ENCODE measurements around the gene UVRAG.

UVRAG gene

GRCh38 chr11:75781296-75781695, 33.7 kb upstream of the UVRAG start:
- H2BK15ac ChIP-seq (ENCODE audit: low read length): no peak overlapping the region
- DNase-seq (ENCODE audit: low spot score): no peak
- H3K14ac ChIP-seq (ENCODE audit: low read length): peak overlapping the region; percentile 40
- no peak overlapping the region for H4K91ac ChIP-seq (ENCODE audit: low read depth, low read length, poor library complexity)
- H2AFZ ChIP-seq (ENCODE audit: low read length): no peak overlapping the region
- no peaks in the 10 kb centered on the region for H3K4me1 ChIP-seq (ENCODE audit: control insufficient read depth in 2 of 2, insufficient read depth in 1 of 2, low read depth in 1 of 2, low read length in 2 of 2)
- H2BK5ac ChIP-seq (ENCODE audit: low read length): no peak overlapping the region
- no peak overlapping the region for H3K4ac ChIP-seq (ENCODE audit: low read length)
- H3K18ac ChIP-seq (ENCODE audit: low read length): no peak overlapping the region
- no peak overlapping the region for H3K27ac ChIP-seq (replicated peaks; ENCODE audit: low read length)
- H3K4me3 ChIP-seq (ENCODE audit: low read length in 2 of 2): peak overlapping the region in 1 of 2 donors; percentile 29
- H3K9me3 ChIP-seq (replicated peaks in 1 of 2; ENCODE audit: control insufficient read depth in 2 of 2, insufficient read depth in 1 of 2, low read depth in 1 of 2, low read length in 2 of 2): no peaks in the 10 kb centered on the region
- no peaks in the 10 kb centered on the region for H3K36me3 ChIP-seq (replicated peaks in 1 of 2; ENCODE audit: control insufficient read depth in 2 of 2, insufficient read depth in 2 of 2, low read length in 2 of 2)
- no peak overlapping the region for H4K8ac ChIP-seq (ENCODE audit: low read depth, low read length)
- peaks cover 0 to 48% (median 0%) of the 10 kb centered on the region in 3 experiments for H3K27me3 ChIP-seq (ENCODE audit: control insufficient read depth in 3 of 3, insufficient read depth in 3 of 3, low read depth in 1 of 3, low read length in 3 of 3)
- no CpG with 5 or more reads among the region's 7 CpGs for WGBS, 2 donors (ENCODE audit: extremely low coverage in 2 of 2, insufficient read length in 2 of 2, insufficient replicate concordance in 1 of 2)
- H3K9ac ChIP-seq (ENCODE audit: low read depth, low read length, poor library complexity): no peak overlapping the region
- no peak overlapping the region for H2AK5ac ChIP-seq (ENCODE audit: low read depth, low read length)
- no peak overlapping the region for H3K23ac ChIP-seq (ENCODE audit: low read depth, low read length, poor library complexity)
- H3K79me1 ChIP-seq (ENCODE audit: low read depth, low read length): no peaks in the 10 kb centered on the region
- no peak overlapping the region for H2BK12ac ChIP-seq (ENCODE audit: low read length)
- H2BK120ac ChIP-seq (ENCODE audit: low read depth, low read length): no peak overlapping the region
- H3K4me2 ChIP-seq (ENCODE audit: insufficient read depth, low read length, poor library complexity, severe bottlenecking): no peak overlapping the region

- Histone ChIP-seq H3K9ac (ENCODE audit: low read depth, low read length, poor library complexity) (no peak overlapping the region), H3K18ac (ENCODE audit: low read length) (no peak overlapping the region)
- no CpG with 5 or more reads among the region's 9 CpGs for WGBS, 2 donors (ENCODE audit: extremely low coverage in 2 of 2, insufficient read length in 2 of 2, insufficient replicate concordance in 1 of 2)
These were observed 33.2 kb upstream of the UVRAG start for GRCh38 chr11:75781831-75782230.

GRCh38 chr11:75782540-75783263, 32.3 kb upstream of the UVRAG start:
- no peaks in the 10 kb centered on the region for H3K79me1 ChIP-seq (ENCODE audit: low read depth, low read length)
- H2BK5ac ChIP-seq (ENCODE audit: low read length): no peak overlapping the region
- no peak overlapping the region for H3K4ac ChIP-seq (ENCODE audit: low read length)
- H4K8ac ChIP-seq (ENCODE audit: low read depth, low read length): no peak overlapping the region
- H3K9ac ChIP-seq (ENCODE audit: low read depth, low read length, poor library complexity): no peak overlapping the region
- no peak overlapping the region for H4K91ac ChIP-seq (ENCODE audit: low read depth, low read length, poor library complexity)
- no peak overlapping the region for H2BK15ac ChIP-seq (ENCODE audit: low read length)
- no peaks in the 10 kb centered on the region for H3K4me1 ChIP-seq (ENCODE audit: control insufficient read depth in 2 of 2, insufficient read depth in 1 of 2, low read depth in 1 of 2, low read length in 2 of 2)
- no peak overlapping the region for H2AK5ac ChIP-seq (ENCODE audit: low read depth, low read length)
- DNase-seq (ENCODE audit: low spot score): no peak
- H3K36me3 ChIP-seq (replicated peaks in 1 of 2; ENCODE audit: control insufficient read depth in 2 of 2, insufficient read depth in 2 of 2, low read length in 2 of 2): no peaks in the 10 kb centered on the region
- no peak overlapping the region for H3K14ac ChIP-seq (ENCODE audit: low read length)
- no peak overlapping the region for H2BK120ac ChIP-seq (ENCODE audit: low read depth, low read length)
- H3K4me2 ChIP-seq (ENCODE audit: insufficient read depth, low read length, poor library complexity, severe bottlenecking): no peak overlapping the region
- H3K9me3 ChIP-seq (replicated peaks in 1 of 2; ENCODE audit: control insufficient read depth in 2 of 2, insufficient read depth in 1 of 2, low read depth in 1 of 2, low read length in 2 of 2): no peaks in the 10 kb centered on the region
- peaks cover 0 to 48% (median 0%) of the 10 kb centered on the region in 3 experiments for H3K27me3 ChIP-seq (ENCODE audit: control insufficient read depth in 3 of 3, insufficient read depth in 3 of 3, low read depth in 1 of 3, low read length in 3 of 3)
- no peak overlapping the region for H3K18ac ChIP-seq (ENCODE audit: low read length)
- H2BK12ac ChIP-seq (ENCODE audit: low read length): no peak overlapping the region
- H2AFZ ChIP-seq (ENCODE audit: low read length): no peak overlapping the region
- H3K27ac ChIP-seq (replicated peaks; ENCODE audit: low read length): no peak overlapping the region
- no peak overlapping the region for H3K4me3 ChIP-seq (ENCODE audit: low read length in 2 of 2)
- H3K23ac ChIP-seq (ENCODE audit: low read depth, low read length, poor library complexity): no peak overlapping the region
- no CpG with 5 or more reads among the region's 4 CpGs for WGBS, 2 donors (ENCODE audit: extremely low coverage in 2 of 2, insufficient read length in 2 of 2, insufficient replicate concordance in 1 of 2)

More at GRCh38 chr11:75781831-75782230, 33.2 kb upstream of the UVRAG start:
- peaks cover 0 to 48% (median 0%) of the 10 kb centered on the region in 3 experiments for H3K27me3 ChIP-seq (ENCODE audit: control insufficient read depth in 3 of 3, insufficient read depth in 3 of 3, low read depth in 1 of 3, low read length in 3 of 3)
- no peak overlapping the region for H3K14ac ChIP-seq (ENCODE audit: low read length)
- no peak overlapping the region for H3K4ac ChIP-seq (ENCODE audit: low read length)
- H3K4me1 ChIP-seq (ENCODE audit: control insufficient read depth in 2 of 2, insufficient read depth in 1 of 2, low read depth in 1 of 2, low read length in 2 of 2): no peaks in the 10 kb centered on the region
- H2BK120ac ChIP-seq (ENCODE audit: low read depth, low read length): no peak overlapping the region
- H3K9me3 ChIP-seq (replicated peaks in 1 of 2; ENCODE audit: control insufficient read depth in 2 of 2, insufficient read depth in 1 of 2, low read depth in 1 of 2, low read length in 2 of 2): no peaks in the 10 kb centered on the region
- H4K91ac ChIP-seq (ENCODE audit: low read depth, low read length, poor library complexity): no peak overlapping the region
- no peaks in the 10 kb centered on the region for H3K36me3 ChIP-seq (replicated peaks in 1 of 2; ENCODE audit: control insufficient read depth in 2 of 2, insufficient read depth in 2 of 2, low read length in 2 of 2)
- H2AFZ ChIP-seq (ENCODE audit: low read length): no peak overlapping the region
- no peak overlapping the region for H2BK12ac ChIP-seq (ENCODE audit: low read length)
- no peak overlapping the region for H2BK5ac ChIP-seq (ENCODE audit: low read length)
- no peak overlapping the region for H3K23ac ChIP-seq (ENCODE audit: low read depth, low read length, poor library complexity)
- no peak overlapping the region for H2AK5ac ChIP-seq (ENCODE audit: low read depth, low read length)
- no peak overlapping the region for H2BK15ac ChIP-seq (ENCODE audit: low read length)
- H3K4me2 ChIP-seq (ENCODE audit: insufficient read depth, low read length, poor library complexity, severe bottlenecking): no peak overlapping the region
- no peak overlapping the region for H3K4me3 ChIP-seq (ENCODE audit: low read length in 2 of 2)
- H4K8ac ChIP-seq (ENCODE audit: low read depth, low read length): no peak overlapping the region
- no peaks in the 10 kb centered on the region for H3K79me1 ChIP-seq (ENCODE audit: low read depth, low read length)
- H3K27ac ChIP-seq (replicated peaks; ENCODE audit: low read length): no peak overlapping the region
- DNase-seq (ENCODE audit: low spot score): no peak

GRCh38 chr11:75783416-75784084, 31.5 kb upstream of the UVRAG start:
- no peak overlapping the region for H3K14ac ChIP-seq (ENCODE audit: low read length)
- H3K27ac ChIP-seq (replicated peaks; ENCODE audit: low read length): no peak overlapping the region
- no peak overlapping the region for H3K9ac ChIP-seq (ENCODE audit: low read depth, low read length, poor library complexity)
- peaks cover 0 to 52% (median 0%) of the 10 kb centered on the region in 3 experiments for H3K27me3 ChIP-seq (ENCODE audit: control insufficient read depth in 3 of 3, insufficient read depth in 3 of 3, low read depth in 1 of 3, low read length in 3 of 3)
- no peak overlapping the region for H3K4me3 ChIP-seq (ENCODE audit: low read length in 2 of 2)
- no peak overlapping the region for H2AFZ ChIP-seq (ENCODE audit: low read length)
- H2BK5ac ChIP-seq (ENCODE audit: low read length): no peak overlapping the region
- H3K23ac ChIP-seq (ENCODE audit: low read depth, low read length, poor library complexity): no peak overlapping the region
- no peaks in the 10 kb centered on the region for H3K9me3 ChIP-seq (replicated peaks in 1 of 2; ENCODE audit: control insufficient read depth in 2 of 2, insufficient read depth in 1 of 2, low read depth in 1 of 2, low read length in 2 of 2)
- H3K4me2 ChIP-seq (ENCODE audit: insufficient read depth, low read length, poor library complexity, severe bottlenecking): no peak overlapping the region
- WGBS, 2 donors (ENCODE audit: extremely low coverage in 2 of 2, insufficient read length in 2 of 2, insufficient replicate concordance in 1 of 2): no CpG with 5 or more reads among the region's 4 CpGs
- H3K79me1 ChIP-seq (ENCODE audit: low read depth, low read length): no peaks in the 10 kb centered on the region
- H3K4me1 ChIP-seq (ENCODE audit: control insufficient read depth in 2 of 2, insufficient read depth in 1 of 2, low read depth in 1 of 2, low read length in 2 of 2): no peaks in the 10 kb centered on the region
- H3K4ac ChIP-seq (ENCODE audit: low read length): no peak overlapping the region
- H2BK15ac ChIP-seq (ENCODE audit: low read length): no peak overlapping the region
- H4K8ac ChIP-seq (ENCODE audit: low read depth, low read length): no peak overlapping the region
- H2BK12ac ChIP-seq (ENCODE audit: low read length): no peak overlapping the region
- no peak overlapping the region for H2BK120ac ChIP-seq (ENCODE audit: low read depth, low read length)
- no peak overlapping the region for H3K18ac ChIP-seq (ENCODE audit: low read length)
- no peak for DNase-seq (ENCODE audit: low spot score)
- H4K91ac ChIP-seq (ENCODE audit: low read depth, low read length, poor library complexity): no peak overlapping the region
- H3K36me3 ChIP-seq (replicated peaks in 1 of 2; ENCODE audit: control insufficient read depth in 2 of 2, insufficient read depth in 2 of 2, low read length in 2 of 2): no peaks in the 10 kb centered on the region
- no peak overlapping the region for H2AK5ac ChIP-seq (ENCODE audit: low read depth, low read length)

All from neuronal stem cell (in vitro differentiated cells).